Upper lobe of right lung (tissue), 1 donor: ENCODE data around the gene RFX7. TPM values are rescaled to one million over a fixed set of nuclear protein-coding genes. Genes with fewer than 3 reads are reported as not detected.
"Not testable (repeated sequence)": the region's sequence is repeated elsewhere in the genome, so short reads cannot be mapped to it uniquely, and the experiment has no call there.

ENCODE experiments used
- ATAC-seq: fragments of 200-7000 bp; cut with Tn5 transposase; one replicate; pipeline ENCODE4 v1.9.1; 2020; ENCODE audit warnings: mild to moderate bottlenecking, moderate library complexity
- DNase-seq: peaks from one replicate; pipeline ENCODE4 v3.0.0-alpha.2; 2020
- H3K27ac ChIP-seq: fragments of 200-600 bp; one replicate; pipeline ENCODE4 v1.8.0; 2022
- H3K27me3 ChIP-seq: fragments of 200-600 bp; one replicate; pipeline ENCODE4 v1.8.0; 2022; ENCODE audit warnings: mild to moderate bottlenecking
- H3K36me3 ChIP-seq: fragments of 200-600 bp; one replicate; pipeline ENCODE4 v1.8.0; 2022
- H3K4me1 ChIP-seq: fragments of 200-600 bp; one replicate; pipeline ENCODE4 v1.8.0; 2022
- H3K4me3 ChIP-seq: fragments of 200-600 bp; one replicate; pipeline ENCODE4 v1.8.0; 2022; ENCODE audit warnings: mild to moderate bottlenecking
- H3K9me3 ChIP-seq: fragments of 200-600 bp; one replicate; pipeline ENCODE4 v1.8.0; 2022
- CTCF ChIP-seq: fragments of 200-600 bp; IDR thresholded peaks from one replicate; pipeline ENCODE4 v1.8.0; 2022; ENCODE audit warnings: antibody characterized with exemption
- intact Hi-C: fragments of 100-400 bp; cut with DNase I; formaldehyde crosslinking; loops from one replicate; pipeline ENCODE4 v1.11.0; 2022
- total RNA-seq: library from RNA; stranded (reverse); fragmentation: NEBNext Ultra II Directional; extraction: Animal tissue kit (Norgen Biotek cat#: 25700); gene quantifications from one replicate; pipeline ENCODE4 v1.2.1, GENCODE V29; 2021
- donor health status: DM: no; HTN: yes; CAD: no; lungs with severe emphysema.

RFX7 gene
- total RNA-seq, 1 donor from 2014 or later: 15.7 TPM

- H3K4me3 ChIP-seq: no peak overlapping the region
- H3K36me3 ChIP-seq: no peaks in the 10 kb centered on the region
- no peaks in the 10 kb centered on the region for H3K9me3 ChIP-seq
- no peaks in the 10 kb centered on the region for H3K27me3 ChIP-seq
- no peak overlapping the region for H3K27ac ChIP-seq
- no peak for TF ChIP-seq CTCF
- ATAC-seq (no peak), DNase-seq (no peak)
- peaks cover 8% of the 10 kb centered on the region for H3K4me1 ChIP-seq
- intact Hi-C loops: no loop called here
Observed at GRCh38 chr15:56208641-56209155, 35.0 kb downstream of the RFX7 start.

- H3K4me3 ChIP-seq: no peak overlapping the region
- peaks cover 8% of the 10 kb centered on the region for H3K4me1 ChIP-seq
- TF ChIP-seq CTCF: no peak
- ATAC-seq: no peak
- DNase-seq: no peak
- intact Hi-C loops: no loop called here
- no peaks in the 10 kb centered on the region for H3K27me3 ChIP-seq
- H3K27ac ChIP-seq: no peak overlapping the region
- no peaks in the 10 kb centered on the region for H3K9me3 ChIP-seq
- H3K36me3 ChIP-seq: no peaks in the 10 kb centered on the region
Observed at GRCh38 chr15:56208185-56208584, 35.5 kb downstream of the RFX7 start.

GRCh38 chr15:56207711-56208110 is 36.0 kb downstream of the RFX7 start:
- DNase-seq: no peak
- no peak for TF ChIP-seq CTCF
- Histone ChIP-seq H3K4me3 (no peak overlapping the region), H3K27me3 (no peaks in the 10 kb centered on the region), H3K36me3 (no peaks in the 10 kb centered on the region), H3K4me1 (peaks cover 8% of the 10 kb centered on the region), H3K27ac (no peak overlapping the region), H3K9me3 (no peaks in the 10 kb centered on the region)
- intact Hi-C loops: no loop called here
- no peak for ATAC-seq

- DNase-seq: no peak
- no peaks in the 10 kb centered on the region for H3K27me3 ChIP-seq
- peaks cover 8% of the 10 kb centered on the region for H3K4me1 ChIP-seq
- no peak for TF ChIP-seq CTCF
- no peaks in the 10 kb centered on the region for H3K9me3 ChIP-seq
- no peak overlapping the region for H3K27ac ChIP-seq
- H3K36me3 ChIP-seq: no peaks in the 10 kb centered on the region
- intact Hi-C loops: no loop called here
- no peak overlapping the region for H3K4me3 ChIP-seq
- no peak for ATAC-seq
Observed at GRCh38 chr15:56207092-56207491, 36.6 kb downstream of the RFX7 start.

GRCh38 chr15:56205061-56205876 is 38.4 kb downstream of the RFX7 start:
- no peaks in the 10 kb centered on the region for H3K9me3 ChIP-seq
- peaks cover 8% of the 10 kb centered on the region for H3K4me1 ChIP-seq
- no peak overlapping the region for H3K4me3 ChIP-seq
- ATAC-seq (no peak), DNase-seq (no peak)
- no peaks in the 10 kb centered on the region for H3K36me3 ChIP-seq
- no peaks in the 10 kb centered on the region for H3K27me3 ChIP-seq
- no peak overlapping the region for H3K27ac ChIP-seq
- no peak for TF ChIP-seq CTCF
- intact Hi-C loops: no loop called here

GRCh38 chr15:56203312-56203922 is 40.3 kb downstream of the RFX7 start:
- H3K36me3 ChIP-seq, H3K4me3 ChIP-seq, H3K27me3 ChIP-seq, DNase-seq, H3K4me1 ChIP-seq, H3K9me3 ChIP-seq, H3K27ac ChIP-seq, intact Hi-C loops, ATAC-seq: not testable (repeated sequence)
